ENCODE data around the gene MTMR3. TPM values are rescaled to one million over a fixed set of nuclear protein-coding genes. Genes with fewer than 3 reads are reported as not detected.

Gene MTMR3
- total RNA-seq, 6 donors from 2014 or later = 50.3 to 117 (median 70.9) TPM

- 37 to 55% methylated on average over 4 of the region's 4 CpGs for WGBS, 2 donors
- TF ChIP-seq CTCF (IDR thresholded peaks at IDR 0.05) (no peak), POLR2AphosphoS5 (IDR thresholded peaks at IDR 0.05) (no peak), EP300 (IDR thresholded peaks at IDR 0.05) (no peak)
- H3K9me3 ChIP-seq = no peaks in the 10 kb centered on the region
- no peaks in the 10 kb centered on the region for H3K36me3 ChIP-seq
- DNase-seq = no peak
- no peak overlapping the region for H3K4me3 ChIP-seq
- no peak overlapping the region for H3K27ac ChIP-seq
- H3K27me3 ChIP-seq = no peaks in the 10 kb centered on the region
- H3K4me1 ChIP-seq = peaks cover 22 to 61% (median 43%) of the 10 kb centered on the region in 4 donors
- peak in 1 of 2 donors; percentile 75 for ATAC-seq (ENCODE audit: low FRiP score in 2 of 2)
Measured at GRCh38 chr22:29917052-29917902, 34.3 kb downstream of the MTMR3 start.

- ATAC-seq (ENCODE audit: low FRiP score in 2 of 2) (no peak), DNase-seq (no peak)
- no peak for TF ChIP-seq POLR2AphosphoS5 (IDR thresholded peaks at IDR 0.05)
- no peak for TF ChIP-seq POLR2A (IDR thresholded peaks at IDR 0.05)
- TF ChIP-seq EP300 (IDR thresholded peaks at IDR 0.05) = no peak
- TF ChIP-seq CTCF (IDR thresholded peaks at IDR 0.05) = no peak
- Histone ChIP-seq H3K9me3 (no peaks in the 10 kb centered on the region), H3K4me1 (peaks cover 0 to 10% (median 0%) of the 10 kb centered on the region in 4 donors), H3K4me3 (no peak overlapping the region), H3K36me3 (no peaks in the 10 kb centered on the region), H3K27me3 (no peaks in the 10 kb centered on the region), H3K27ac (no peak overlapping the region)
- 91 to 98% methylated on average over 3 of the region's 3 CpGs for WGBS, 2 donors
Measured at GRCh38 chr22:29925402-29925801, 42.4 kb downstream of the MTMR3 start.

GRCh38 chr22:29926057-29926456 is 43.1 kb downstream of the MTMR3 start:
- Histone ChIP-seq H3K9me3 (no peaks in the 10 kb centered on the region), H3K4me3 (no peak overlapping the region), H3K4me1 (peaks cover 0 to 5% (median 0%) of the 10 kb centered on the region in 4 donors), H3K36me3 (no peaks in the 10 kb centered on the region), H3K27ac (no peak overlapping the region), H3K27me3 (no peaks in the 10 kb centered on the region)
- ATAC-seq (ENCODE audit: low FRiP score in 2 of 2) (no peak), DNase-seq (no peak)
- WGBS, 2 donors = 96 to 98% methylated on average over 4 of the region's 4 CpGs
- TF ChIP-seq POLR2A (IDR thresholded peaks at IDR 0.05) = no peak
- no peak for TF ChIP-seq POLR2AphosphoS5 (IDR thresholded peaks at IDR 0.05)
- no peak for TF ChIP-seq EP300 (IDR thresholded peaks at IDR 0.05)
- no peak for TF ChIP-seq CTCF (IDR thresholded peaks at IDR 0.05)

- no peak for TF ChIP-seq POLR2AphosphoS5 (IDR thresholded peaks at IDR 0.05)
- TF ChIP-seq CTCF (IDR thresholded peaks at IDR 0.05) = no peak
- TF ChIP-seq POLR2A (IDR thresholded peaks at IDR 0.05) = no peak
- no peak for TF ChIP-seq EP300 (IDR thresholded peaks at IDR 0.05)
Measured at GRCh38 chr22:29932136-29932535, 49.2 kb downstream of the MTMR3 start.

More at GRCh38 chr22:29932136-29932535, 49.2 kb downstream of the MTMR3 start:
- 86 to 90% methylated on average over 2 of the region's 2 CpGs for WGBS, 2 donors
- H3K27me3 ChIP-seq = no peaks in the 10 kb centered on the region
- no peak overlapping the region for H3K27ac ChIP-seq
- H3K36me3 ChIP-seq = no peaks in the 10 kb centered on the region
- ATAC-seq (ENCODE audit: low FRiP score in 2 of 2) = no peak
- peaks cover 5 to 30% (median 13%) of the 10 kb centered on the region in 4 donors for H3K4me1 ChIP-seq
- H3K4me3 ChIP-seq = no peak overlapping the region
- DNase-seq = no peak
- H3K9me3 ChIP-seq = no peaks in the 10 kb centered on the region
